Measurements from ENCODE around the gene ASF1B.

DNA sequence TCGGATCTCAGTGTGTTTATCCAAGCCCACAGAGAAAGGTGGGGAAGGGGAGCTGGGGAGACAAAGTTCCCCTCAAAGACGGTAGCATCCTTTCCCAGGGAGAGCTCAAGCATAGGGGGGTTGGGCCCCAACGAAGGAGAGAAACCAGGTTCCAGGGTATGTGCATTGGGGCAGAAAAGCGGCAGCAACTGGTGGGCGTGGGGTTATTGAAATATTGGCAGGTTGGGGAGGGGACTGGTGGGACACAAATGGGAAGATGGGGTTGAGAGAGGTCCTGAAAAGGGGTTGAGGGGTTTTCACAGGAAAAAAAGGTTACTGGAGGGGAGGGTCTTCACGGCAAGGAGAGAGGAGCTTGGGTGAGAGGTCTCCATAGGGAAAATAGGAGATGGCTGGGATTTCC lies 1.0 kb downstream of the ASF1B start:
- TF ChIP-seq, protein P1, sequence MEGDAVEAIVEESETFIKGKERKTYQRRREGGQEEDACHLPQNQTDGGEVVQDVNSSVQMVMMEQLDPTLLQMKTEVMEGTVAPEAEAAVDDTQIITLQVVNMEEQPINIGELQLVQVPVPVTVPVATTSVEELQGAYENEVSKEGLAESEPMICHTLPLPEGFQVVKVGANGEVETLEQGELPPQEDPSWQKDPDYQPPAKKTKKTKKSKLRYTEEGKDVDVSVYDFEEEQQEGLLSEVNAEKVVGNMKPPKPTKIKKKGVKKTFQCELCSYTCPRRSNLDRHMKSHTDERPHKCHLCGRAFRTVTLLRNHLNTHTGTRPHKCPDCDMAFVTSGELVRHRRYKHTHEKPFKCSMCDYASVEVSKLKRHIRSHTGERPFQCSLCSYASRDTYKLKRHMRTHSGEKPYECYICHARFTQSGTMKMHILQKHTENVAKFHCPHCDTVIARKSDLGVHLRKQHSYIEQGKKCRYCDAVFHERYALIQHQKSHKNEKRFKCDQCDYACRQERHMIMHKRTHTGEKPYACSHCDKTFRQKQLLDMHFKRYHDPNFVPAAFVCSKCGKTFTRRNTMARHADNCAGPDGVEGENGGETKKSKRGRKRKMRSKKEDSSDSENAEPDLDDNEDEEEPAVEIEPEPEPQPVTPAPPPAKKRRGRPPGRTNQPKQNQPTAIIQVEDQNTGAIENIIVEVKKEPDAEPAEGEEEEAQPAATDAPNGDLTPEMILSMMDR (conservative IDR thresholded peaks at IDR 0.05) = no peak
- TF ChIP-seq ZFX (IDR thresholded peaks at IDR 0.05) = no peak
